NCI-H128 (cell line): ENCODE data around the gene EVA1A.

Source experiments
- DNase-seq: peaks from one replicate; lab custom pipeline; 2025; ENCODE audit not compliant: unreplicated experiment; lab: John Stamatoyannopoulos, UW

Gene EVA1A

DNA sequence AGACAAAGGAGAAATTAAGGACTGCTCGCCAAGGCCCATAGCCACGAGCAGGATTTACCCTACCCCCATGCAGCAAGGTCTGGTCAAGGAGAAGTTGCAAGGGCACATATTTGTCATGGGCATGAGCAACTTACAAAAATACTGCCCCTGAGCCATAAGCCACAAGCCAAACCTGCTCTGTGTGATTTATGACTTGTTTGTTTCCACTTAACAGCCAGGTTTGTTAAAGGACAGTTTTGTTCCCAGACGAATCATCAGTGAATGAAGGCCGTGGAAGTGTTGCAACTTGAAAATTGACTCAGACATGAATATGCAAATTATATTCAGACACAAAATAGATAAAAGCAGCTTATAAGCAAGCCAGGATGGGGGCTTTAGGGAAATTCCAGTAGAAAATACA, 31.3 kb upstream of the EVA1A start:
- no peak for DNase-seq

DNA sequence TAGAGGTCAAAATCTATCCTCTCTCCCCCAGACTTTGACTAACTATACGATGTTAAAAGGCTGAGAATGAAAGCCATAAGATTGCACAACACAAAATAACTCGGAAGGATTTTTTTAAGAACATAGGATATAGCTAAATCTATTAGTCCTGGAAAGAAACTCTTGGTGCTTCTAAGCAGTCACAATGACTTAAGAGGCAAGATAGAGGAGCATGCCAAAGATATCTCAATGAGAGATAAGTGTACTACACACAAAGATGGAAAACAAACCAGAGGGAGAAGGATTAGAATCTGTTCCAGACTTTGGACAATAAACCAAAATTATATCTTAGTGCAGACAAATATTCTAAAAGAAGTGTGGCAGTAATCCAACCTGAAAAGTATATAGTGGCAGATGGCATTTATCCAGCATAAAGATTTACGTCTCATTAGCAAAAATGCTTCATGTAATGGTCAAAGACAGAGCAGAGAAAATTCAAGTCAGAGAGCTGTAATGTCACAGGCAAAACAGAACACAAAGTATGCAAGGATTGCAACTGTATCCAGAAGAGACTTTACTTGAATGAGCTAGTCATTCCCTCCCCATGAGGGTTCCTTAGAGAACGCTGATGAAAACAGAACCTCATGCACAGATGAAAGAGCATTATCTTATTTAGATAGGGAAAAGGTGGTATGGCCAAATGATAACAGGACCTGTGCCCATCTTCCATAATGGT, 28.8 kb upstream of the EVA1A start:
- DNase-seq, result no peak

DNA sequence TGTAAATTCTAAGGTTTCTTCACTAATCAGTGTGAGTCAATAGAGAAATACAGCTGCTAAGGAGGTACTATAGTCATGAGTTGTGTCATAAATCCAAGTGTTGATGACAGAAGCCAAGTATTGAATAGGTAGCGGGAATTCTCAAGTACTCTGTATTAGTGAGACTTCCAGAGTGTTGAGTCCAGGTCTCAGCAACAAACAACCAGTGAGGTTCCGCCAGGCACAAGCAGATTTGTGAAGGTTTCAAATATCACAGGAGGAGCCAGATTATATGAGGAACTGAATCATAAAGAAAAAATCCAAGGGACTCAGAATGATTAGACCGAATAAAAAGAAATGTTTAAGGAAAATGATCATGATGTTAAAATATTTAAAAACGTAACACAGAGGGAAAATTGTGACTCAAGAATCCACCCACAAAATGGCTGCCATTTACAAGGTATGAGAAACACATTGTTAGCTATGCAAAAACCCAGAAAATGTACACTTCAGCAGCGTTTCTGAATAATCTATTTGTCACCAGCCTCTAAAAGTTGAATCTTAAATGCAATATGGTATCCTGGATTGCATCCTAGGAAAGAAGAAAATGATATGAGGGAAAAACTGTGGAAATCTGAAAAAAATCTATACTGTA, 27.3 kb upstream of the EVA1A start:
- no peak for DNase-seq

DNA sequence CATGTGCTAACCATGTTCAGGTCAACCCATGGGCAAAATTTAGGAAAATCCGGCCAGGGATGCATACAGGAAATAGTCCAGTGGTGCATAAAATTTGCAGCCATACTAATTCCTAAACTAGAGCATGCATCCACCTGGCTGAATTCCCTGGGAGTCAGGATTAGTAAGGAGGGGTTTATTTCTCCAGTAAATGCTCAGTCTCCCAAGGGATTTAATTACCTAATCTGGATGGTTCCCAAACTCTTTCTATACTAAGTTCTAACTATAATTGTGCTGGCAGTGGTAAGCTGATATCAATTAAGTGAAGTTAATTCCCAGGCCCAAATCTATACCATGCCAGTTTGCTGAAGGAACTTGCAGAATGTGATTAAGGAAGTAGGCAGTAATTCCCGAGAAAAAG, 26.2 kb upstream of the EVA1A start:
- DNase-seq, result no peak

DNA sequence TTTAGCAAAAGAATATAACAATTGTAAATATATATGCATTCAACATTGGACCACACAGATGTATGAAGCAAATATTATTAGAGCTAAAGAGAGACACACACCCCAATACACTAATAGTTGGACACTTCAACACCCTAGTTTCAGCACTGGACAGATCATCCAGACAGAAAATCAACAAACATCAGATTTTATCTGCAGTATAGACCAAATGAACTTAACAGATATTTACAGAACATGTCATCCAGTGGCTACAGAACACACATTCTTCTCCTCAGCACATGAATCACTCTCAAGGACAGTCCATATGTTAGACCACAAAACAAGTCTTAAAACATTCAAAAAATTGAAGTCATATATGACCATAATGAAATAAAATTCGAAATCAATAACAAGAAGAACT, 22.1 kb upstream of the EVA1A start:
- no peak for DNase-seq

DNA sequence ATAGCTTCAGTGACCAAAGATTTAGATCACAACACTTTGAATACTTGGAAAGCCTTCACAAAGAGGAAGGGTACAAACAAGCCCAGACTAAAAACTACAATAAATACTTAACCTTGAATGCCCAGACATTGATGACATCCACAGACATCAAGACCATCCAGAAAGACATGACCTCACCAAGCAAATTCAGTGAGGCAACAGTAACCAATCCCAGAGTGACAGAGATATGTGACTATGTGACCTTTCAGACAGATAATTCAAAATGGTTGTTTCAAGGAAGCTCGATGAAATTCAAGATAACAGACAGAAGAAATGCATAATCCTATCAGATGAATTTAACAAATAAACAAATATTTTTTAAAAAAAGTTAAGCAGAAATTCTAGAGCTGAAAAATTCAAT, 19.9 kb upstream of the EVA1A start:
- DNase-seq, result no peak

DNA sequence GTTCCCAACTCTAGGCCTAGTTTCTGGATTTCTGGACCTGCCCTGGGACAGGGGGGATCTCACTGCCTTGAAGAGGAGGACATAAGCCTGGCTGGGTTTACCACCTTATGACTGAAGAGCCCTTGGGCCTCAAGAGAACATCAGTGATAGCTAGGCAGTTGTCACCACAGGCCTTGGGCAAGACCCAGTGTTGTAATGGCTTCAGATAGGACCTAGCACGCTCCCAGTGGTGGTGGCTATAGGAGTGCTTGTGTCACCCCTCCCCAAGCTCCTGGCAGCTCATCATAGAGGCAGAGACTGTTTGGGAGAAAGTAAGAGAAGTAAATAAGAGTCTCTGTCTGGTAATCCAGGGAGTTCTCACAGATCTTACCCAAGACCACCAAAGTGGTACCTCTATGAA, 19.4 kb upstream of the EVA1A start:
- no peak for DNase-seq

DNA sequence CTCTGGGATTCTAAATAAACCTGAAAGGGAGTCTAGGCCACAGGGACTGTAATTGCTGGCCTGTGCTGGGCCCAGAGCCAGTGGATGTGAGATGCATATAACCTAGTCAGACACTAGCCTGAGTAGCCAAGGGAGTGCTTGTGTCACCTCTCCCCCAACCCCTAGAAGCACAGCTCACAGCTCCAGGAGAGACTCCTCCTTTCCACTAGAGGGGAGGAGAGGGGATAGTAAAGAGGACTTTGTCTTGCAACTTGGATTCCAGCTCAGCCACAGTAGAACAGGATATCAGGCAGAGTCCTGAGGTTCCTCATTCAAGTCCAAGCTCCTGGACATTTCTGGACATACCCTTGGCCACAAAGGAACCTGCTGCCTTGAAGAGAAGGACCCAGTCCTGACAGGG, 18.4 kb upstream of the EVA1A start:
- DNase-seq, result no peak

DNA sequence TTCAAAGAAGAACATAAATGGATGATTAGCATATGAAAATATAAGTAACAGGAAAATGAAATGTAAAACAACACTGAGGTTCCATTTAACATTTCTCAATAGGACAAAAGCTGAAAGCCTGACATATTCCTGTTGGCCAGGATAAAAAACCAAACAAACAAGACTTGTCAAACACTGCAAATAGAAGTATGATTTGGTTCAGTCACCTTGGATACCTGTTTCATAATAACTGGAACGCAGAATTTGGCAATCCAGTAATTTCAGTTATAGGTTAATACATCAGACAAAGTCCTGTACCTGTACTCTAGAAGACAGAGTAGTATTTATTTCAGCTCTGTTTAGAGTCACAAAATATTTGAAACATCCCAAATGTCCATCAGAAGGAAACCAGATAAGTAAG, 16.5 kb upstream of the EVA1A start:
- DNase-seq, result no peak

DNA sequence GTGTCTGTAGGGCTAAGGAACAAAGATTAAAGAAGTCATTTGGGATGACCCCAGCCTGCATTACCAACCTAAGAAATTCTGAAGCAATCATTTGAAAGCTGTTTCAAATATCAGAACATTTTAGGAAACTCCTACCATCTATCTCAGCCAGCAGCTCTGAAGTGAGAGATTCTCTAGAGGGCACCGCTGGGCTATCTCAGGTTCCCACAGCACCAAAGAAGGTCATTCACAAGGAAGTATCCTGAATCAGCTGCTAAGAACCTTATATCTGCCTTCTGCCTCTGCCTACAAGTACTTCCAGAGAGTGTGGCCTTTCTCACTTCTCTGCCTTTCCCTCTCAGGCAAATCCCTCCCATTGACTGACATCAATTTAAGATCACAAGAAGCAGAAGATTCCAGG, 13.4 kb upstream of the EVA1A start:
- DNase-seq, result no peak

DNA sequence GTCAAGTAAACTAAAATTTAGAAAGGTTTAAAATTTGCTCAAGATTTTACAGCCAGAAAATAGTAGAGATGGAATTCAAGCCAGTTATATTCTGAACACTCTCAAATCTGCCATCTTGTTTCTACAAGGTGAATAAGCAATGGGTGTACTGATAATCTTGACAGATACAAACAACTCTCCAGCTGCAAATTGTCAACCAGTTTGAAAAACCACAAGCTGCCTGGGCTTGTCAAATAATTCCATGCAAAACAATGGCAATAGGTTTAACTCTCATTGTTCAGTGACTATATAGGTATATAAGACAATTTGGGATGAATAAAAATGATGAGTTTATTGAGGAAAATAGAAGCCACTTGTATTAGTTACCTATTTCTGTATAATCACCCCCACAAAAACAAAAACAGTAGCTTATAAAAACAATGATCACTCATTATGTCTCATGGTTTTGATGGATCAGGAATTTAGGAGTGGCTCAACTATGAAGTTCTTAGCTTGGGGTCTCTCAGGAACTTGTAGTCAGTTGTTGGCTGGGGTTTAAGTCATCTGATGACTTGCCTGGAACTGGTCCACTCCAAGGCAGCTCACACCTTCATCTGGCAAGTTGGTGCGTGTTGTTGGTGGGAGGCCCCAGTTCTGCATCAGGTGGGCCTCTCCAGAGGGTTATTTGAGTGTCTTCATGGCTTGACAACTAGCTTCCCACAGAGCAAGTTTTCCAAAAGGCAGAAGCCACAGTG, 12.6 kb upstream of the EVA1A start:
- no peak for DNase-seq

DNA sequence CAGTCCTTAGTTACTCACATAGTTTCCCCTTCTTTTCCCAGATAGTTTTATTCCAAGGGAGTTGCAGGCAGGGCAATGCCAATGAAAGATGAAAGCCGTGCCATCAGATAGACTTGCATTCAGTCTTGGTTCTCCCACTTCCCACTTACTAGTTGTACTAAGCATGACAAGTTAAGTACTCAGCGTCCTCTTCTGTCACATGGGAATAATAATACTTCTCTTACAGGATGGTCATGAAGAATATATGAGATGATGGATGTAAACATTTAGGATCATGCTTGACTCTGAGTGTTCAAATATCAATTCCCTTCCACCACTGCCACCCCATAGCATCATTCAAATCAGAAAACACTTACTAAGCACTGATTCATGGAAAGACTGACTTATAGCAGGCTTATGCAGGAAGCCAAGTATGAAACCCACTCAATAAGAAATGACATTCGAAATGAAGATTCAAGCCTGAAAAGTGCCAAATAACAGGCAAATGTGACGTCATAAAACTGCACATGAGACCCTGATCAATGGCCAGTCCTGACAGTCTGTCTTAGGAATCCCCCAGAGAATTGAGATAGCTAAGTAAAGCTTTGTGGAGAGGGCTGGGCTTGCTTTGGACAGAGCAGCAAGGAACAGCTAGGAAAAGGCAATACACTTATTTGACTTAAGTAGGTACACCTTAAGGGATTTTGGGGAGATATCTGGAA, 11.1 kb upstream of the EVA1A start:
- DNase-seq, result no peak

DNA sequence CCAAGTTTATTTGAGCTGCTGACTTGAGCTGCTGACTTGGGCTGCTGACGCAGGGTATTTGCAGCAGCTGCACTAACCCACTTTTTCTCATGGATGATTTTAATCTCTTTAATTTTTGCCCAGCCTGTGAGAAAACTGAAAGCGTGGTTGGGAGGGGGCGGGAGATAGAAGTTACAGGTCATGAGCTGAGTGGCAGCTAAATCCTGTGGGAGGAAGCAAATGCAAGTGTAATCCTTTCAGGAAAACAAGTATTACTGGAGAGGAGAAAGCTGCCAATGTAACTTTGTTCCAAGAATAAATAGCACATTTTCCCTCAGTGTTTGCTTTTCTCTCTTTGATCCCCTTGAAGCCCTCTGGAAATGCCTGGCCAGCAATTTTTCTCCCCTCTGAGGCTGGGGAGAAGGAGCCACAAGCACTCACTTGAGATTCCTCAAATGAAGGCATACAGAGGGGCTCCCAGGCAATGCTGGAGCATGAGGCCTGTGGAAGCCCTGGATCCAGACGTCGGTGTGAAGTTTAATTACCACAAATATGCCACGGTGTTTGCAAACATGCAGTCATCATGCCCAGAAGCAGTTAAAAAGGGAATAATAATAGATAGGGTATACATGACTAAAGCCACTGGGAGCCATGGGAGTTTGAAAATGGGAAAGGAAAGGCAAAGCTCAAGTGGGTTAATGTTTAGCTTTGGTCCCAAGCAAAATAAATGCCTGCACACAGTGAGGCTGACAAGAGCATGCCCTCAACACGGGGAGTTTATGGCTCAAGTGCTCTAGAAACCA, 10.4 kb upstream of the EVA1A start:
- DNase-seq, result no peak

DNA sequence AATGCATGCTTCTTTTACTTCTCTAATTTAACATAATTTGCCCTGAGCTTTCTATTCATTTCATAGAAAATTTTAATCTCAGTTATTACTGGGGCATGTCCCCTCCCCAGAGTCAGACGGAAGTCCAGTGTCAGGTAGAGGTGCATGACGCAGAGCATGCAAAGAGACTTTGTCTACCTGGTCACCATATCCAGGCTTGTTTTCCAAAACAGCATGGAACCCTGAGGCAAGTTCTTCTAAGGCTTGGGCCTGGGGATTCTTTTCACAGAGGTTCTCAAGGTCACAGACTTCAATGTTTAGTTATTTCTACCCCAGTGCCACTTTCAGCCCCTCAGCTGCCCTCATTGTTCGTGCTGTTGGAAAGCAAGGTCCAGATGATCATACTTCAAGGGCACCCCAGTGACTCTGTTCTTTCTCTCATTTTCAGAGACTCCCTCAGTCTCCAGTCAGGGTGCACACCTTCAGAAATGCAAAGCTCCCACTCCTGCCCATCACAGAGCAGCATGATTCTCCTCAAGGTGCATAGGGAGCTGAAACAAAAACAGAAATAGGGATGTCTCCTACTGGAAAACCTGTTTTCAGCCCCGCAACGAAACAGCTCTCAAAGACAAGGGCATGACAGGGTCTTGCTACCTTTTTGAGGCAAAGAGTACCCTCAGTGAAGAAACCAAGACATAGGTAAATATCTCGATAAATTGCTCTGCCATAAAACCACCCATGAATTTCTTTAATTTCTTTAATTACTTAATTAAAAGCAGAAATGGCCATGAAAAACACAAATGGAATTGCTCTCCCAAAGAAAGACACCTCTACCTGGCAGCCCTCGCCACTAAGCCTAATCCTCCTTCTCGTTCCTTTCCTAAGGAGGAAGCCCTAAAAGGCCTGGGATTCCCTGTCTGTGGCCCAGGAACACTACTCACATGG, 9.5 kb upstream of the EVA1A start:
- DNase-seq, result no peak

DNA sequence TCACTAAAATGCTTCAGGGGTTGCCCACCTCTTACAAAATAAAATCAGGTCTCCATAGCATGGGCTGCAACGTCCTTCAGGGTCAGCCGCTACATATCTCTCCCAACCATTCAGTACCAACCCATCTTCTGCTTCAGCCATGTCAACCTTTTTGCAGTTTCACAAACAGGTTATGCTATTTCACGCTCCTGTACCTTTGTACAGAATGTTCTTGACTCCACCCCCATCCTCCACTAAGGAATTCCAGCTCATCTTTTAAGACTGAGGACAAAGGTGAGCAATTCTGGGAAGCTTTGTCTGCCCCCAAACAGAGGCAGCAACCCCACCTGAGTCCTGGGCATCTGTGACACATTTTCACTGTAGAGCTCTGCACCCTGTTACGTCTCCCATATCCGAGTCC, 8.8 kb upstream of the EVA1A start:
- DNase-seq, result no peak

DNA sequence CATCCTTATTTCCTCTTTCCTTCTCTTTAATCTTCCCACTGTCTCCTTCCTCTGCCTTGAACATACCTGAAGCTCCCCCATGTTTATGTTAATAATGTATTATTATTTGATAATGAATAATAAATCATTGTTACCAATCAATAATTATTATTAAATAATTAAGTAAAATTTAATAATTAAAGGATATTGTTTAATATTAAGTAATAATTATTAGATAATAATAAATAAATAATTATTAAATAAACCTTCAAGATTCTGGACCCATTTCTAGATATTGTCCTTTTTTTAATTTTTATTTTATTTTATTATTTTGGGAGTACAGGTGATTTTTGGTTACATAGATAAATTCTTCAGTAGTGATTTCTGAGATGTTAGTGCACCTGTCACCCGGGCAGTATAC, 7.4 kb upstream of the EVA1A start:
- DNase-seq, result no peak

DNA sequence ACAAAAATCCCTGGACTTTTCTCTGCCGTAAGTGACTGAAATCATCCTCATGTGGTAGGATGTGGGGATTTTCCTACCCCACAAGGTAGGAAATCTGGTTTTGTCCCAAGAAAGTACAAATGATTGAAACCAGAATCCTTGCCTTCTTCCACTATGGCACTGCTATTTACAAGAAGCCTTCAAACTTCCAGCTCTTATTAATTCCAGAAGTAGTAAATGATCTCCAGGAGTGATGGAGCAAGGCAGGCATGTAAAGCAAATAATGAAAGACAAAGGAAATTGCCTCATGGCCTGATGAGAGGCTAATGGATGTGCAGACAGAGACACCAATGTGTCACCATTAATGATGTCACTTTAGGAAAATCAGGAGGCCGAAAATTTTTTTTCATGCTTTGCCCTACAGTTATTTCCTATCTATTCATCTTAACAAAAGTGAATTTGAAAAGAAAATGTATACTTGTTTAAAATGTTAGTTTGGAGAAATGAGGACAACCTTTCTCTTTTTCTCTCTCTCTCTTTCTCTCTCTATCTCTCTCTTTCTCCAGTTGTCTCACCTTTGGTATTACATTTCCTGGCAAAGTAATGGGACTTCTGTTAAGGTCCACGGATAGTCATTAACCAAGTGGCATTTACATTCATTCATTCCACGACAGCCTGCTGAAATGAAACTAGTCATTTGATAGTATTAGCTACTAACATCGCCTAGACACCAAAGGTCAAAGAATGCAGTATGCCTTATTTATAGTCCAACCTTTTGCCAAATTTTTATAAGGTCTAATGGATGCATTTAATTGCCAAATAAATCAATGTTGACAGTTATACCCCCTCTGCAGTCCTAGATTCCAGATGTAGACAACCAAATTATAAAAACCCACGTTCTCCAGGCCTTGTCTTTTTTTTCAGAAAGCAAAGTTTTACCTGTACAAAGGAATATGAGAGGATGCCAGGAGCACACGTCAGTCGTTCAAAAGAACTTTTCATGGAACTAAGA, 5.0 kb upstream of the EVA1A start:
- DNase-seq, result no peak

DNA sequence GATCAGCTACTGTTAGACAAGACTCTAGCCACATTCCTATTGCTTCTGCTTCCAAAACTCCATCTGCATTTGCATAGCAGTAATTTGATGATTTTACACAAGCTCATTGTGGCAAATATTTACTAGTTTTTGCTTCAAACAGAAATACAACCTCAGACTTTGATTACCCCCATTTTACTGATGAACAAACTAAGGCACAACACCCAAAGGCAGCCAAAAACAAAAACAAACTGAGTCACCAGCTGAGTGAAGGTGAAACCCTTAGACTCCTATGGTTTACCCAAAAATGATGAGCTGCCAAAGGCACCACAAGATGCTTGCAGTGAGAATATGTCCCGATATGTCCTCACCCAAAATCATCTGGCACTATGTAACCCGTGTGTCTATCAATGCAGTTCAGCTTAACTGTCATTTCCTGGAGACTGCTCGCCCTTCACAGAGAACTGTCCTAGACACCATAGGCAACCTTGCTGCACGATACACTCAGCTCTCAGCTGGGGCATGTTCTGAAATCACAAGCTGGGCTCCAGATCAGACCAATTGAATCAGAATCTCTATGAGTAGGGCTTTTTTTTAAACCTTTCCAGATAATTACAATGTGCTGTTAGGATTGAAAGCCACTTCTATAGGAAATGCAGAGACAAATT, 4.1 kb upstream of the EVA1A start:
- DNase-seq, result no peak
